Suprapubic skin (tissue), 3 donors: ENCODE measurements around the gene GPR108.

Experiments
- POLR2A ChIP-seq, 2 donors: fragments of 450-650 bp; IDR thresholded peaks; one replicate each; pipeline ENCODE4 v1.6.1; 2017; ENCODE audit warnings: antibody characterized with exemption in 2 of 2, mild to moderate bottlenecking in 2 of 2, moderate library complexity in 2 of 2
- TF ChIP-seq, protein P1 (sequence below), 2 donors: fragments of 200-600 bp in 1 of 2; fragments of 450-650 bp in 1 of 2; sonication (generic) in 1 of 2; IDR thresholded peaks; one replicate each; pipeline ENCODE4 v1.5.1; 2016 to 2019; ENCODE audit warnings: antibody characterized with exemption in 2 of 2, mild to moderate bottlenecking in 1 of 2, moderate library complexity in 1 of 2

DNA sequence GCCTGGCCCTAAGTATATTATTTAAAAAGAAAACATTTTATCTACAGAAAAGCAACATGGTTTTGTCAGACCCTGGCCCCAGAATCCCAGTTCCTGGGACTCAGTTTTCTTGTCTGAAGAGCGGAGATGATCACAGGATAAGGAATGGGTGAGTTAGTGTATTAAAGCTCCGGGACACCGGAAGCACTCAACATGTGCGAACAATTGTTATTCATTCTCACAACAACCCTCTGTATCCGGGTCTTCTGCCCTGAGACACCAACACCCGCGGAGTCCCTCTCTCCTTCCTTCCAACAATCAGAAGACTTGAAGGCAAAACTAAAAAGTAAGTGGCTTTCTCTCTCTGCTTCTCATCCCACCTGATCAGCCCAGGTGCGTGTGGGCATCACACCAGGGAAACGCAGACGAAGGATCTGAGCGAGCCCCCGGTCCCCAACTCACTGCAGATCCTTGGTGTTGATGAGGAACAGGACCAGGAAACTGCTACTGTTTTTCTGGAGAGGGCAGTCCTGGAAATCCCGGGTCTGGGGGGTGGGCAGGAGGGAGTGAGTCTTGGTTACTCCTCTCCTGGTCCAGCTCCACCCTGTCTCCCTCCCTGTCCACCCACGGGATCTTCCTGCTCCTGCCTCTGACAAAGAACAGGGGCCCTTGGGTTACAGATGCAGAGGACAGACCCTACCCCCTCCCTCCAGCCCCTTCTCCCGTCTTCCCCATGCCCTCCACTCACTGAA is 2.0 kb downstream of the GPR108 start:
- TF ChIP-seq, protein P1, sequence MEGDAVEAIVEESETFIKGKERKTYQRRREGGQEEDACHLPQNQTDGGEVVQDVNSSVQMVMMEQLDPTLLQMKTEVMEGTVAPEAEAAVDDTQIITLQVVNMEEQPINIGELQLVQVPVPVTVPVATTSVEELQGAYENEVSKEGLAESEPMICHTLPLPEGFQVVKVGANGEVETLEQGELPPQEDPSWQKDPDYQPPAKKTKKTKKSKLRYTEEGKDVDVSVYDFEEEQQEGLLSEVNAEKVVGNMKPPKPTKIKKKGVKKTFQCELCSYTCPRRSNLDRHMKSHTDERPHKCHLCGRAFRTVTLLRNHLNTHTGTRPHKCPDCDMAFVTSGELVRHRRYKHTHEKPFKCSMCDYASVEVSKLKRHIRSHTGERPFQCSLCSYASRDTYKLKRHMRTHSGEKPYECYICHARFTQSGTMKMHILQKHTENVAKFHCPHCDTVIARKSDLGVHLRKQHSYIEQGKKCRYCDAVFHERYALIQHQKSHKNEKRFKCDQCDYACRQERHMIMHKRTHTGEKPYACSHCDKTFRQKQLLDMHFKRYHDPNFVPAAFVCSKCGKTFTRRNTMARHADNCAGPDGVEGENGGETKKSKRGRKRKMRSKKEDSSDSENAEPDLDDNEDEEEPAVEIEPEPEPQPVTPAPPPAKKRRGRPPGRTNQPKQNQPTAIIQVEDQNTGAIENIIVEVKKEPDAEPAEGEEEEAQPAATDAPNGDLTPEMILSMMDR (IDR thresholded peaks at IDR 0.05), result no peak
- no peak for TF ChIP-seq POLR2A (IDR thresholded peaks at IDR 0.05)
